GM18870 (cell line): ENCODE measurements around the gene STRIP2.
"Not testable (repeated sequence)": the region's sequence is repeated elsewhere in the genome, so short reads cannot be mapped to it uniquely, and the experiment has no call there.

Experiments
- ATAC-seq: cut with Tn5 transposase; IDR thresholded peaks from one replicate; pipeline ENCODE4 v1.9.1; 2021; ENCODE audit warnings: moderate library complexity; ENCODE audit not compliant: unreplicated experiment

STRIP2 gene, protein sequence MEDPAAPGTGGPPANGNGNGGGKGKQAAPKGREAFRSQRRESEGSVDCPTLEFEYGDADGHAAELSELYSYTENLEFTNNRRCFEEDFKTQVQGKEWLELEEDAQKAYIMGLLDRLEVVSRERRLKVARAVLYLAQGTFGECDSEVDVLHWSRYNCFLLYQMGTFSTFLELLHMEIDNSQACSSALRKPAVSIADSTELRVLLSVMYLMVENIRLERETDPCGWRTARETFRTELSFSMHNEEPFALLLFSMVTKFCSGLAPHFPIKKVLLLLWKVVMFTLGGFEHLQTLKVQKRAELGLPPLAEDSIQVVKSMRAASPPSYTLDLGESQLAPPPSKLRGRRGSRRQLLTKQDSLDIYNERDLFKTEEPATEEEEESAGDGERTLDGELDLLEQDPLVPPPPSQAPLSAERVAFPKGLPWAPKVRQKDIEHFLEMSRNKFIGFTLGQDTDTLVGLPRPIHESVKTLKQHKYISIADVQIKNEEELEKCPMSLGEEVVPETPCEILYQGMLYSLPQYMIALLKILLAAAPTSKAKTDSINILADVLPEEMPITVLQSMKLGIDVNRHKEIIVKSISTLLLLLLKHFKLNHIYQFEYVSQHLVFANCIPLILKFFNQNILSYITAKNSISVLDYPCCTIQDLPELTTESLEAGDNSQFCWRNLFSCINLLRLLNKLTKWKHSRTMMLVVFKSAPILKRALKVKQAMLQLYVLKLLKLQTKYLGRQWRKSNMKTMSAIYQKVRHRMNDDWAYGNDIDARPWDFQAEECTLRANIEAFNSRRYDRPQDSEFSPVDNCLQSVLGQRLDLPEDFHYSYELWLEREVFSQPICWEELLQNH

DNA sequence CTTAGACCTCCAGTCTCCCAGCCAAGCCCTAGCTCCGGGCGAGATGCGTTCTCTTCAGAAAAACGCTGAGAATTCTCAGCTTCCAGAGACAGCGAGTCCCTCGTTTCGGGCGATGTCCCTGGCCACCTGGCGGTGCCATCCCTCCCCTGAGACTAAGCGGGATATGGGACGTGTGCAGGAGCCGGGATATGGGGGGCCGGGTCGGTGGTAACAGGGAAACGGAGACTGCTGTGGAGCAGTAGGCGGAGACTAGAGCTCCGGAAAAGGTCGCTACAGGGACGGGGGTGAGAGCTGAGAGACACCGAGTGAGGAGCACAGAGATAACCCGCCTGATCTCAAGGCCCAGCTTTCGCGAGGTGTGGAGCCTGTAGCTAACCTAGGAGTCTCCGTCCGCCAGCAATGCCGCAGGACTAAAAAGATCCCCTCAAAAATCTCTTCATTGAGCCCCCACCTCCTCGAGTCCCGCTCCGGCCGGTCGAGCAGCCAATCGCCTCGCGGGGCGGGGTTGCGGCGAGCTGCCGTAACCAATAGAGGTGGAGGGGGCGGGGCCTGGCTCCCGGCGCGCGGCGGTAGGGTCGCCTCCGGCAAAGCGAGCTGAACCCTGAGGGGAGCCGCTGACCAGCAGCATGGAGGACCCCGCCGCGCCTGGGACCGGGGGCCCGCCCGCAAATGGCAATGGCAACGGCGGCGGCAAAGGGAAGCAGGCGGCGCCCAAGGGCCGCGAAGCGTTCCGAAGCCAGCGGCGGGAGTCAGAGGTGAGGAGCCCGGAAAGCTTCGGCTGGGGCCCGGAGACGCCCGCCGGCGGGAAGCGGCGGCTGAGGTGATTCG, at the start of gene STRIP2:
STRIP2 (plus strand) TSS at position 586 of the 828 bp plus-strand sequence; CDS start at position 627, 41 bp downstream.
- peak; percentile 74 for ATAC-seq

DNA sequence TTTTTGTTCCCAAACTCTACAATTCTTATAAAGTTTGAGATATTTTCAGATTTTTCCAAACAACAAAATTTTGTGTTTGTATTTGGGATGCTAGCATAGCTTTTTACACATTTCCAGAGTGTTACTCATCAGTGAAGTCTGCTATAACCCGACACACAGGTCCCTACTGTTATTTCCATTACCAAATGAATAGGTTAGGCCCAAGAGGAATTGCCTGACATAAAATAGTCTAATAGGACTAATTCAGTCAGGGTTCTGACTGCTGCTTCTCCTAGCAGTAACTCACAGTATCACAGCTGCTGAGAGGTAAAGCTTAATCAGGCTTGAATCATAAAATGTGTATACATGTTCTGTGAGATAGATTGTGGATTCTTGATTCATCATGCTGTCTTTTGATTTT, 49.1 kb upstream of the STRIP2 start:
- no peak for ATAC-seq

DNA sequence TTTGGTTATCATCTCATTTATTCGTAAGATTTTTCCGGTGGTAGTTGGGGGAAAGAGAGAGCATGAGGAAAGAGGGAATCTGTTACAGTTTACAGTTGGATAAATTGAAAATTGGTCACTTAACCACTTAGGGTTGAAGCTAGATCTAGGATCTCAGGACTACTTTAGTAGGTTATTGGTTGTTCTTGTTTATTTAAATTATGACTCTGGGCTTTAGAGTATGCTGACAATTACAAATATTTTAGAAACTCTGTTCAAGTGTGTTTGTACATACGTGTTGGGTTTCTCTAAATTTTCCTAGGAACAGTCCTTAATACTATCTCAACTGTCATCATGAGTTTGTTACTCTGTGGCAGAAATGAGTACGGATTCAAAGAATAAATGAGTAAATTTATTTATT, 48.6 kb upstream of the STRIP2 start:
- no peak for ATAC-seq

DNA sequence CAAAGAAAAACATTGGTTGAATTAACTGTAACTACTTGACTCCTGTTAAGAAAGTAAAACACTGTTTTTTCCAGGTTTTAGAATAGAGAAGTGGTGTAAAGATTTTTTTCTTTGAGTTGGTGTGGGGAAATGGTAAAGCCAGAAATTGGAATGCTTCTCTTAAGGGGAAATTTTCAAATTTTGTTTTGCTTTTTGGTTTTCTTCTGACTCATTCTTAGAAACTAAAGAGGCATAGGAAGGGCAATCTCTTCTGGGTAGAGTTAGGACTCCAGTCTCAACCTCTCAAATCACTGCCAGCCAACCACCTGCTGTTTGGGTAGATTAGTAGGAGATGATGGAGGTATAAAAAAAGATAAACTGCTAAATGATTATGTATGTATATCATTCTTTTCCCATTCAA, 47.7 kb upstream of the STRIP2 start:
- no peak for ATAC-seq

DNA sequence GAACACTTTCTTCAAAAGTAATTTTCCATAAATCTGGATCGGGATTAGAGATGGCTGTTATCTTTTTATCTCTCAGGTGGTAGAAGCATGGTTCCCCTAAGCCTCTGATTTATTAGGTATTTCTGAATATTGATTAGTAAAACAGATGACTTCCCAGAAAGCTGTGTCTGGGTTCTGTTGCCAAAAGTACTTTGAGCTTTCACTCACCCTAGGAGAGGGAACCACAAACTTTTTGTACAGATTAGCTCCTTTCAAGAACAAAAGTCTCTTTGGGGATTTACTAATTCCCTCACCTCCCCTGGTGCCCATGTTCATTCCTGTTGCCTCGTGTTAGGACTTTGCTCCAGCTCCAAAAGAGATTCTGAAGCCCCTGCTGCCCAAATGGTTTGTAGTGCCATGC, 46.7 kb upstream of the STRIP2 start:
- no peak for ATAC-seq

DNA sequence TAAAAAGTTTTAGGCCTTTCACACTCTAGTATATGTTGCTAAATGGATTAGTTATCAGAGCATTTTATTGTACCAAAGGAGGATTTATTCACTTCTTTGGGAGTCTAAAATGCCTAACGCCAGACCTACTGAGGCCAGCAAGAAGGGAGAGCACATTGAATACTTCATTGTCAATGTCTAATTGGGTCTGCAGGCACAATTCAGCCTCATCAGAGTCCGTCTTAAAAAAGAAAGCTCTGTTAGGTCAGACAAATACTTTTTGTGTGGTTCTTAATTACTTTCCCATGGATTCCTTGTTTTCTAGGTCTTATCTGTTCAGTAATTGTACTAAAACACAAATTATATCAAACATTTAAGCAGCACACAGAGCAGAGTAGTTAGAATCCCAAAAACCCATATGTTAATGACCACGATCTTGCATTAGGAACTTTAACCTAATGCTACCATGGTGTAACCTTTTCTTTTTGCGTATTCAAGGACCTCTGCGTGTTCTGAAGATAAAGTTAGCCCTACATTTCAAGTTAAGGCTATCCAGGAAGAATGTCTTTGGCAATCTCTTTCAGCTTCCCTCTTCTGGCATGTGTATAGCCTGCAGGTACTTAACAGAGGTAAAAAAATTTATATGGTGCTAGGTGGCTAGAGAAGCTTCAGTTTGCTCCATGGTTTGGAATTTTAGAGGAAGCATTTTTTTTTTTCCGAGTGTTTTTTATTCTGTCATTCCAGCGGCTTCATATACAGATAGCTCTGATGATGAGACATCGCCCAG, 45.7 kb upstream of the STRIP2 start:
- ATAC-seq: no peak

DNA sequence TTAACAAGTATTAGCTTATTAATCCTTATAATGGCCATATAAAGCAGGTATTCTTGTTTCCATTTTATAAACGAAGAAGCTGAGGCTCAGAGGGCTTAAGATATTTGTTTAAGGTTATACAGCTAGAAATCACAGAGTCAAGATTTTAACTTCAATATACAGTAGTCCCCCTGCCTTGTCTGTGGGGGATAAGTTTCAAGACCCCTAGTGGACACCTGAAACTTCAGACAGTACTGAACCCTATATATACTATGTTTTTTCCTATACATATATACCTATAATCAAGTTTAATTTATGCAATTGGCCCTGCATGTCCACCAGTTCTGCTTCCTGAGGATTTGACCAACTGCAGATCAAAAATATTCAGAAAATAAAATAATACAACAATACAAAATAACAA, 44.4 kb upstream of the STRIP2 start:
- no peak for ATAC-seq

DNA sequence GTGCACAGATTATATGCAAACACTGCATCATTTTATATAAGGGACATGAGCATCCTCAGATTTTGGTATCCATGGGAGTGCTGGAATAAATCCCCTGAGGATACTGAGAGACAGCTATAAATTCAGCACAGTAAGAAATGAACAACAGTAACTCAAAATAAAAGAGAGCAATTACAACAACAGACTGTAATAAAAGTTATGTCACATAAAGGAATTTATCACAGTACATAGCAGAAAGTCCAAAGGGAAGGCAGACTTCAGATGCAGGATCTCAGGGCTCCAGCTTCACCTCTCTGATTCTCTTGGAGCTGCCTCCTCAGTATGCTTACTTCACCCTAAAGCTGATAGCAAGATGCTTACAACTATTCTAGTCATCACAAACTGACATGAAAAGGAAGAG, 43.9 kb upstream of the STRIP2 start:
- no peak for ATAC-seq

DNA sequence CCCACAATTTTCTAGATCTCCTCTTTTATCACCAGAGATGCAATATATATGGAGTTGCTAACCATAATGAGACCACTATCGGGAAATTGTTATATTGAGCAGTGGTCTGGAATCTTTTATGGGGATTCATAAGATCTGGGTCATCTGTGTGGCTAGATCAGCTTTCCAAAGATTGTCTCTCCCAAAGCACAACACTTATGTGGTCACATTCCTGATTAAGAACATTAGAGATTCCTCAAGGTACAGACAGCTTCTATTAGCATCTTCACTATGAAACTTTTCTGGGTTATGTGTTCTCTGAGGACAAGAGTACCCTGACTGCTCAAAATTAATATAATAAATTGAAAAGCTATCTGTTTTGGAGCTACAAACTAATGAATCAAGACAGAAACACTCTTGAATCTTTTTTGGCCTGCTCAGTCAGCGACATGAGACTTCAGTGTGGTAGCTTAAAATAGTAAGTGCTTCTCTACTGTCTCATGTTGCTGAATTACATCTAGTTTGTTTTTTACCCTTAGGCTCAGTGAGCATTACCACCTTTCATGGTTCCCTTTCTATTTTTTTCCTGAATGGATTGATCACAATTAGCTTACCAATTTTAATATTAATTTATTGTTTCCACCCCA, 42.6 kb upstream of the STRIP2 start:
- no peak for ATAC-seq

DNA sequence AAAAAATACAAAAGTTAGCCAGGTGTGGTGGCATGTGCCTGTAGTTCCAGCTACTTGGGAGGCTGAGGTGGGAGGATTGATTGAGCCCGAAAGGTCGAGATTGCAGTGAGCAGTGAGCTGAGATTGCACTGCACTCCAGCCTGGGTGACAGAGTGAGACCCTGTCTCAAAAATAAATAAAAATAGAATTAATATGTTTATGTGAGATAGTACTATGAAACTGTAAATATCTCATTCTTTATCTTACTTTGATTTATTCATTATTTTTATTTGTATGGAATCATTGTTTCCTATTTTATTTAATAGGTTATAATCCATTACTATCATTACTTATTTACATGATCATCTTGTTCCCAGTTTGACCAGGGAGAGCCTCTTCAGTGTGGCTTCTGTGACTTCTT, 41.0 kb upstream of the STRIP2 start:
- ATAC-seq: no peak

DNA sequence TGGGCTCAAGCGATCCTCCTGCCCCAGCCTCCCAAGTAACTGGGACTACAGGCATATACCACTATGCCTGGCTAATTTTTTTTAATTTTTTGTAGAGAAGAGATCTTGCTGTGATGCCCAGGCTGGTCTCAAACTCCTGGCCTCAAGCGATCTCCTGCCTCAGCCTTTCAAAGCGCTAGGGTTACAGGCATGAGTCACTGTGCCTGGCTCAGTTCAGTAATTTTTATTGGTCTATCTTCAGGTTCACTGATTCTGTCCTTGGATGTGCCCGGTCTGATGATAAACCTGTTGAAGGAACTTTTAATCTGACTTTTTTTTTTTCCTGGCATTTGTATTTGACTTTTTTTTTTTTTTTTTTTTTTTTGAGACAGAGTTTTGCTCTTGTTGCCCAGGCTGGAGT, 40.1 kb upstream of the STRIP2 start:
- ATAC-seq: no peak

DNA sequence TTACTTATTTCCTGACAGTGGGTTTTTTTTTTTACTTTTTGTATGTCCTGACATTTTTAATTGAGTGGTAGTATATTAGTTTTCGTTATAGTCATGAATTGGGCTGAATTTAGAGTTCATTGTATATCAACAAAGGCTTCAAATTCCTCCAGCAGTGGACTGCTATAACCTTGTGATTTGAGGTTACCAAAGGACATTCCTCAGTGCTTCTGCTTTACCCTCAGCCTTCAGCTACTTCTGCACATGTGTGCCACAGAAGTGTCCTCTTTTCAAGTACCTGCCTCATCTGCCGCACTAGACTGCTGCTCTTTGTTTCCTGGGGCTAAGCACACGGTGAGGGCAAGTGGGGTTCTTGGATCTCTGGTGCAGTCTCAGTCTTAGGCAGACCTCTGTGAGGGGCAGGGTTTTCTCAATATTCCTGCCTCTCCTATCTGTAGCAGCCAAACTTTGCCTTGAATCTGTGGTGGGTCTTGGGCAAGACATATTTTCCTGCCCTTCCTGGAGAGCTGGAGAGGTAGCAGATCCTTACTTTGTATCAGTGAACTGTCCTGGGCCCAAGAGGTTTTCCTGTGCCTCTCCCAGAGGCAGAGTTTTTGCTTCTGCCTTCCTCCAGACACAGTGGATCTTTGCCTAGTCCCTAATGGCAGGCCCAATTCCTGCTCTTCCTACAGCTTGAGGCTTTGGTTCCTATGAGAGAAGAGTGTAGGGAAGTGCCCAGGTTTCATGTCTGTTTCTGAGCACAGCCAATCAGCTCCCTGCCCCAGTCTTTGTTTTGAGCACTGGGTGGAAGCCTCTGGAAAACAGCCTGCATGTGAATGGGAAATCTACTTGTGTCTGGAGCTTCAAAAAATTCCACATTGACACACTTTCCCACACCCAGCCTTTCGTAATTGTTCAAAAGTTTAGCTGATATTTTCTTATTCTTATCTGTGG, 39.0 kb upstream of the STRIP2 start:
- ATAC-seq: no peak

DNA sequence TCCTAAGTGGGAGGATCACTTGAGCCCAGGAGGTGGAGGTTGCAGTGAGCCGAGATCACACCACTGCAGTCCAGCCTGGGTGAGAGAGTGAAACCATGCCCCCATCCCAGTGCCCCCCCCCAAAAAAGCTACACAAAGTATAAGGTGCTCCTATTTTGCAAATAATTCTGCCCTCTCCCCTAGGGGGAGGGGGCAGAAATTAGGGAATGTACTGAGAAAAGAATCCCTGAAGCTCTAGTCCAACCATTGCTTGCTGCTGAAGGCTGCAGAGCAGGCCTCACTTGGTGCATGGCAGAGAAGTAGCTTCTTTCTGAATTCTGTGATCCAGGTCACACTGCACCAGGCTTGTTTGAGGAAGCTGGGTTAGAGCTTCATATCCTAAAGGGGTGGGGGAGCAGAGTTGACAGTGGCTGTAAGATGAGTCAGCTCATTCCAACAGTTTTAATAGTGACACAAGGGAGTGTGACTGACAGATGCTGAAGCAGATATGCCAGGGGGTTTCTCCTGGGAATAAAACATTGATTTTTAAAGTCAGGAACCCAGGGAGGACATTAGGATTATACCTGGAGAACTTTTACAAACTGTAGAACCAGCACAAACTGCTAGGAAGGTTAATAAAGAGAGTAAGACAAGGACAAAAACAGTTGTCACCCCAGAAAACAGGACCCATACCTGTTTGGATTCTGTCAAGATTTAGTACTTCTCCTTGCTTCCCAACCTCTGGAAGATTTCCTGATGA, 32.8 kb upstream of the STRIP2 start:
- ATAC-seq: no peak

DNA sequence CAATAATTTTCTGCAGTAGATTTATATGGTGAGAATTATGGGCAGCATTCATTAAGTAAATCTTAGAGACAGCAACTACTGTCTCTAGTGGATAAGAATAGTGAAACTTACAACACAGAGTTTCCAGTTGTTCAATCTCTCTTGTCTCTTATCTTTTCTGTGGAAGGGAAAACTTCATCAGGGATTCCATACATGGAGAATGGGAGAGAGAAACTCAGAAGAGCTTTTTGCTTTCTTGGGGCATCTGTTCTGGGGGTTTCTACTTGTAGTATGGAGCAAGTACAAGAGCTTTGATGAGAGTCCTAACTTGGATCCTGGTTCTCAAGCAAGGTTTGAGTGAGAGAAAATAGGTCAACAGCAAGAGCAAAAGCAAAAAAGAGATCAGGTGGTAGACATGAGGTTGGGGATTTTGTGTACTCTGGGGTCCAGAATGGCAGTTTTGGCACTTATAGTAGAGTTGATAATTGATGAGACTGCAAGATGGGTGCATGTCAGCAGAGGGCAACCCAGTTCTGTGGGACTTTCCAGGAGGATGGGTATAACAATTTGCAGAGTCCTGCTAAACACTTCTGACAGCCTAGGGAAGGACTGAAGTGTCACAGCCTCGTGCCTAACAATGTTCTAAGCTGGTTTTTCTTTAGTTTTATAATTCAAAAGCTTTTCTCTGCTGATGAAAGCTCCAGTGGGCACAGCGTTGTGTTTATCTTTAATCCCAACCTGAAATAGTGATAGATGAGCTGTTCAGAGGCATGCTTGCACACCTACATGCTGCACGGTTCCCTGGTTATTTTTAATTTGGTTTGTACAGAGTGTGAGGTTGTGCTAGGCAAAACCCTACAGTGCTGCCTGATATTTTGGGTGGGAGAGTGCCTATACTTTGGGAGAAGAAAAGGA, 32.0 kb upstream of the STRIP2 start:
- ATAC-seq: no peak

DNA sequence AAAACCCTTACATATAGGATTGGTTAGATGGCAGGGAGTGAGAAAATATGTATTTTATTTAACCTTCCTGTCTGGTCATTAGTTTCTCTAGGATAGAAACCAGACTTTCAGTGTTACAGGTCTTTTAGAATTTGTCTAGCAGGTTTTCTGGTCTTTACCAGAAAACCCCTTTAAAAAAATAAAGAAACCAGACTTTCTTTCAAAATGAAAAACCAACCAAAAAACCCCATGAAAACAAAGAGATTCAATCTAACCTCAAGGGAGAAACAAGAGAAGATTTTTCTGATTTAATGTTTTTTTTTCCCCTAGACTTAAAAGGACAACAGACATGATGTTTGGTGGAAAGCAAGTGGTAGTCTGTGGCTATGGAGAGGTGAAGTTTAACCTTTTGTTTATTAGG, 28.7 kb upstream of the STRIP2 start:
- no peak for ATAC-seq

DNA sequence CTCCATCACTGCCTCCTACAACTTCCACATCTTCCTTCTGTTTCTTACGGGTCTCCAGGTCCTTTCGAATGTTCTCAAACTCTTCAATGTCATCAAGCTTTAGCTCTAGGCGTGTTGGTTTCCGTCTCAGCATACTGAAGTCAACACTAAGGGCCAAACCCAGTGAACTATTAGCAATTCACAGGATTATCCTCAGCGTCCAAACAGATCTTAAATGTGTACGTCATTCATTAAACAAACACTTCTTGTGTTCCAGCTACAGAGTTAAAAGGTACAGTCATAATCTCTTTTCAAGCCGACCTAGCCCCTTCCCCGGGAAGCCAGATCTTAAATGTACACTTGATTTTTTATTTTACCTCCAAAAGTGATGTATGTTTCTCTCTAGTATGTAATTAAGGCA, 24.0 kb upstream of the STRIP2 start:
- ATAC-seq: not testable (repeated sequence)

DNA sequence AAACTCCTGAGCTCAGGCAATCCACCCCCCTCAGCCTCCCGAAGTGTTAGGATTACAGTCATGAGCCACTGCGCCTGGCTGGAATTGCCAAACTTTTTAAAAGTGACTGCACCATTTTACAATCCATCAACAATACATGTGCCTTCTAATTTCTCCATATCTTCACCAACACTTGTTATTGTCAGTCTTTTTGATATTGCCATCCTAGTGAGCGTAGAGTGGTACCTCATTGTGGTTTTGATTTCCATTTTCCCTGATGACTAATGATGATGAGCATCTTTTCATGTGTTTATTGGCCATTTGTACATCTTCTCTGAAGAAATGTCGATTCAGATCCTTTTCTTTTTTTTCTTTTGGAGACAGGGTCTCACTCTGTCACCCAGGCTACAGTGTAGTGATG, 21.7 kb upstream of the STRIP2 start:
- ATAC-seq: no peak
